Keratinocyte (primary cell): ENCODE results near the gene APEH. TPM values are rescaled to one million over a fixed set of nuclear protein-coding genes. Genes with fewer than 3 reads are reported as not detected.

ENCODE experiments used
- DNase-seq: peaks from one replicate; pipeline ENCODE4 v3.0.0-alpha.2; 2011; ENCODE audit warnings: low read depth, missing footprints, low spot score
- FAIRE-seq: peaks from 2 replicates; lab custom pipeline; 2011; peaks lifted over from hg19 to GRCh38; lab: Jason Lieb, UNC
- H2AFZ ChIP-seq: 2 replicates; pipeline ENCODE4 v1.6.0; 2012; ENCODE audit warnings: low read length, control low read depth, inconsistent platforms; ENCODE audit not compliant: control insufficient read depth
- H3K27ac ChIP-seq: 2 replicates; pipeline ENCODE4 v1.5.1; 2011; ENCODE audit warnings: low read length; ENCODE audit not compliant: control insufficient read depth, insufficient read depth
- H3K27me3 ChIP-seq: 3 replicates; pipeline ENCODE4 v1.6.0; 2011; ENCODE audit warnings: low read length; ENCODE audit not compliant: control insufficient read depth, insufficient read depth; ENCODE audit errors: extremely low read depth
- H3K36me3 ChIP-seq, 2 experiments: 2 replicates in 1 of 2; 3 replicates in 1 of 2; pipeline ENCODE4 v1.5.1; 2011; ENCODE audit warnings: low read length in 2 of 2, mild to moderate bottlenecking in 1 of 2; ENCODE audit not compliant: control insufficient read depth in 2 of 2, insufficient read depth in 2 of 2; ENCODE audit errors: extremely low read depth in 1 of 2
- H3K4me1 ChIP-seq: 3 replicates; pipeline ENCODE4 v1.5.1; 2011; ENCODE audit warnings: low read length; ENCODE audit not compliant: control insufficient read depth, insufficient read depth; ENCODE audit errors: extremely low read depth
- H3K4me2 ChIP-seq: 3 replicates; pipeline ENCODE4 v1.6.0; 2011; ENCODE audit warnings: low read depth, low read length; ENCODE audit not compliant: control insufficient read depth, insufficient read depth; ENCODE audit errors: extremely low read depth
- H3K4me3 ChIP-seq, 3 experiments: fragments of 200-600 bp in 1 of 3; sonication (generic) in 1 of 3; 2 replicates in 2 of 3; 3 replicates in 1 of 3; pipeline ENCODE4 v1.5.1; 2011 to 2016; ENCODE audit warnings: low read length in 3 of 3, mild to moderate bottlenecking in 3 of 3, control low read depth in 2 of 3, inconsistent platforms in 1 of 3, low read depth in 1 of 3, mixed read lengths in 1 of 3, mixed run types in 1 of 3, moderate library complexity in 1 of 3; ENCODE audit not compliant: control insufficient read depth in 2 of 3, insufficient read depth in 2 of 3; ENCODE audit errors: extremely low read depth in 1 of 3
- H3K79me2 ChIP-seq: 2 replicates; pipeline ENCODE4 v1.6.0; 2012; ENCODE audit warnings: low read length; ENCODE audit not compliant: control insufficient read depth, insufficient read depth
- H3K9ac ChIP-seq: 3 replicates; pipeline ENCODE4 v1.6.0; 2011; ENCODE audit warnings: low read length; ENCODE audit not compliant: control insufficient read depth, insufficient read depth; ENCODE audit errors: extremely low read depth
- H3K9me1 ChIP-seq: 3 replicates; pipeline ENCODE4 v1.6.0; 2011; ENCODE audit warnings: low read length; ENCODE audit not compliant: control insufficient read depth, insufficient read depth; ENCODE audit errors: extremely low read depth
- H3K9me3 ChIP-seq: 2 replicates; pipeline ENCODE4 v1.5.1; 2012; ENCODE audit warnings: low read depth, low read length; ENCODE audit not compliant: control insufficient read depth
- H4K20me1 ChIP-seq: 3 replicates; pipeline ENCODE4 v1.6.0; 2011; ENCODE audit warnings: low read length; ENCODE audit not compliant: control insufficient read depth, insufficient read depth; ENCODE audit errors: extremely low read depth
- CTCF ChIP-seq, 3 experiments: IDR thresholded peaks in 1 of 3; conservative IDR thresholded peaks in 1 of 3; optimal IDR thresholded peaks in 1 of 3; 2 replicates in 2 of 3; 3 replicates in 1 of 3; pipeline versions ENCODE3 to v1.5.1; 2011; ENCODE audit warnings: low read length in 3 of 3, mild to moderate bottlenecking in 3 of 3, moderate library complexity in 2 of 3, control low read depth in 1 of 3, inconsistent platforms in 1 of 3; ENCODE audit not compliant: insufficient read depth in 2 of 3; ENCODE audit errors: extremely low read depth in 1 of 3
- EZH2 ChIP-seq: IDR thresholded peaks from one replicate; pipeline ENCODE4 v1.6.1; 2012; ENCODE audit warnings: inconsistent platforms, mild to moderate bottlenecking, low read length, moderate library complexity
- dilution Hi-C: fragments of 300-500 bp; cut with MboI; formaldehyde crosslinking; loops from one replicate; pipeline ENCODE4 v1.7.0; 2020; ENCODE audit warnings: low sequenced_read_pairs; ENCODE audit not compliant: extremely low pct_ligation_motif_present
- polyA plus RNA-seq, 5 experiments: library from polyadenylated mRNA; depleted of rRNA in 3 of 5; stranded (reverse) in 3 of 5; stranded (forward) in 1 of 5; unstranded in 1 of 5; fragments of >200 nt; gene quantifications; 1 replicate in 1 of 5; 2 replicates in 3 of 5; 3 replicates in 1 of 5; pipeline versions ENCODE4 v1.2.1 to v1.2.3, GENCODE V29; 2011 to 2012; ENCODE audit warnings: missing spikeins in 2 of 5, low read depth in 1 of 5, low replicate concordance in 1 of 5

The APEH gene
- polyA plus RNA-seq, 1 donor (not counting 4 experiments of a cell fraction or from before 2014, with no cell fraction given) = 106 TPM

GRCh38 chr3:49667701-49668413 lies 6.3 kb upstream of the APEH start:
- Histone ChIP-seq H3K27ac (no peak overlapping the region), H3K36me3 (no peaks in the 10 kb centered on the region), H3K4me1 (peaks cover 10% of the 10 kb centered on the region), H3K79me2 (no peaks in the 10 kb centered on the region), H3K9ac (no peak overlapping the region), H2AFZ (no peak overlapping the region), H3K4me3 (no peak overlapping the region), H3K27me3 (peaks cover 5% of the 10 kb centered on the region), H3K9me3 (no peaks in the 10 kb centered on the region), H3K9me1 (no peaks in the 10 kb centered on the region), H4K20me1 (no peaks in the 10 kb centered on the region), H3K4me2 (no peak overlapping the region)
- DNase-seq = no peak
- TF ChIP-seq EZH2 = no peak
- no peak for FAIRE-seq
- dilution Hi-C loops = loop anchor here (25.0 kb wide), 1 partner anchor 106 kb away; the partner anchor contains the start of gene BSN

GRCh38 chr3:49668414-49668797 lies 5.7 kb upstream of the APEH start:
- no peak overlapping the region for H3K4me2 ChIP-seq
- H3K27ac ChIP-seq = no peak overlapping the region
- H3K36me3 ChIP-seq = no peaks in the 10 kb centered on the region
- H3K9ac ChIP-seq = no peak overlapping the region
- no peak for TF ChIP-seq CTCF (optimal IDR thresholded peaks at IDR 0.05 in 1 of 3, IDR thresholded peaks at IDR 0.05 in 1 of 3, conservative IDR thresholded peaks at IDR 0.05 in 1 of 3; ENCODE audit: extremely low read depth in 1 of 3, insufficient read depth in 2 of 3, low read length in 3 of 3)
- TF ChIP-seq EZH2 = no peak
- FAIRE-seq (no peak), DNase-seq (no peak)
- H3K9me1 ChIP-seq = no peaks in the 10 kb centered on the region
- H3K4me1 ChIP-seq = peaks cover 14% of the 10 kb centered on the region
- no peak overlapping the region for H3K4me3 ChIP-seq
- no peak overlapping the region for H2AFZ ChIP-seq
- peaks cover 5% of the 10 kb centered on the region for H3K27me3 ChIP-seq
- dilution Hi-C loops = loop anchor here (25.0 kb wide), 1 partner anchor 106 kb away; the partner anchor contains the start of gene BSN
- no peaks in the 10 kb centered on the region for H3K9me3 ChIP-seq
- no peaks in the 10 kb centered on the region for H3K79me2 ChIP-seq
- no peaks in the 10 kb centered on the region for H4K20me1 ChIP-seq
